OCI-LY1 (cell line): Measurements from ENCODE around the gene SERGEF.

Experiments
- EZH2 ChIP-seq: fragments of 200-600 bp; sonication (generic), shearing (Covaris generic); IDR thresholded peaks from 2 replicates; pipeline ENCODE4 v1.8.0; 2017; ENCODE audit warnings: borderline replicate concordance, mixed run types, mild to moderate bottlenecking, antibody characterized with exemption, low read length, moderate library complexity, mixed read lengths
- TF ChIP-seq, protein P1 (sequence below): fragments of 200-600 bp; sonication (generic), shearing (Covaris generic); IDR thresholded peaks from 2 replicates; pipeline ENCODE4 v1.5.1; 2017; ENCODE audit warnings: mild to moderate bottlenecking, antibody characterized with exemption, low read length, moderate library complexity, mixed read lengths

DNA sequence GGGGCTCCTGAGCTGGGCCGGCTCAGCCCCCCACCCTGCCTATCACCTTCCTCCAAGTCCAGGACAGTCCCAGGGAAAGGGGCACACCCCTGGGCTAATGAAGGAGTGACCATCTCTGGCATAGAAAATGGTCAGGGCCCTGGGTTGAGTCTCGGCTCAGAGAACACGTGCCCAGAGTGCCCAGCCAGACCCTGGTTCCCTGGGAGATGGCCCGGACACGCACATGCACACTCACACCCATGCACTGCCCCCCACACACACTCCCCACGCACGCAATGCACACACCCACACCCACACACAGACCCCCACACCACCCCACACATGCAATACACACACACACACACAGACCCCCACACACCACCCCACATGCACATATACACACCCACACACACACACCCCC, 249.6 kb downstream of the SERGEF start:
- TF ChIP-seq, protein P1, sequence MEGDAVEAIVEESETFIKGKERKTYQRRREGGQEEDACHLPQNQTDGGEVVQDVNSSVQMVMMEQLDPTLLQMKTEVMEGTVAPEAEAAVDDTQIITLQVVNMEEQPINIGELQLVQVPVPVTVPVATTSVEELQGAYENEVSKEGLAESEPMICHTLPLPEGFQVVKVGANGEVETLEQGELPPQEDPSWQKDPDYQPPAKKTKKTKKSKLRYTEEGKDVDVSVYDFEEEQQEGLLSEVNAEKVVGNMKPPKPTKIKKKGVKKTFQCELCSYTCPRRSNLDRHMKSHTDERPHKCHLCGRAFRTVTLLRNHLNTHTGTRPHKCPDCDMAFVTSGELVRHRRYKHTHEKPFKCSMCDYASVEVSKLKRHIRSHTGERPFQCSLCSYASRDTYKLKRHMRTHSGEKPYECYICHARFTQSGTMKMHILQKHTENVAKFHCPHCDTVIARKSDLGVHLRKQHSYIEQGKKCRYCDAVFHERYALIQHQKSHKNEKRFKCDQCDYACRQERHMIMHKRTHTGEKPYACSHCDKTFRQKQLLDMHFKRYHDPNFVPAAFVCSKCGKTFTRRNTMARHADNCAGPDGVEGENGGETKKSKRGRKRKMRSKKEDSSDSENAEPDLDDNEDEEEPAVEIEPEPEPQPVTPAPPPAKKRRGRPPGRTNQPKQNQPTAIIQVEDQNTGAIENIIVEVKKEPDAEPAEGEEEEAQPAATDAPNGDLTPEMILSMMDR = no peak
- no peak for TF ChIP-seq EZH2
